Neural cell (in vitro differentiated cells): ENCODE measurements around the gene MRPL32. TPM values are rescaled to one million over a fixed set of nuclear protein-coding genes. Genes with fewer than 3 reads are reported as not detected.

Experiments used
- H2AFZ ChIP-seq: fragments of 200-600, 300-800 bp; sonication (generic), shearing (Covaris generic); 2 replicates; pipeline ENCODE4 v1.6.0; 2014; ENCODE audit warnings: low read depth, mild to moderate bottlenecking, antibody characterized with exemption, low read length, moderate library complexity
- H3F3A ChIP-seq: fragments of 200-600 bp; shearing (Covaris generic); 2 replicates; pipeline ENCODE4 v1.6.1; 2016; ENCODE audit warnings: mild to moderate bottlenecking, moderate library complexity, mixed read lengths, antibody characterized with exemption, low read length; ENCODE audit not compliant: insufficient read depth, poor library complexity, severe bottlenecking
- H3K27ac ChIP-seq: fragments of 200-600, 300-800 bp; sonication (generic), shearing (Covaris generic); 2 replicates; pipeline ENCODE4 v1.5.1; 2014; ENCODE audit warnings: mild to moderate bottlenecking, low read length, moderate library complexity
- H3K27me3 ChIP-seq: fragments of 300-800, 200-600 bp; sonication (generic), shearing (Covaris generic); 2 replicates; pipeline ENCODE4 v1.6.0; 2014; ENCODE audit warnings: mild to moderate bottlenecking, low read depth, low read length, moderate library complexity; ENCODE audit not compliant: insufficient read depth
- H3K36me3 ChIP-seq: fragments of 300-800, 200-600 bp; sonication (generic), shearing (Covaris generic); 2 replicates; pipeline ENCODE4 v1.5.1; 2014; ENCODE audit warnings: mild to moderate bottlenecking, antibody characterized with exemption, low read length, moderate library complexity; ENCODE audit not compliant: insufficient read depth
- H3K4me2 ChIP-seq: fragments of 300-800, 200-600 bp; sonication (generic), shearing (Covaris generic); 2 replicates; pipeline ENCODE4 v1.6.0; 2014; ENCODE audit warnings: mild to moderate bottlenecking, low read length
- H3K4me3 ChIP-seq: fragments of 300-800, 200-600 bp; sonication (generic), shearing (Covaris generic); 2 replicates; pipeline ENCODE4 v1.5.1; 2014; ENCODE audit warnings: mild to moderate bottlenecking, low read length, moderate library complexity
- H3K79me2 ChIP-seq: fragments of 200-600 bp; shearing (Covaris generic); replicated peaks from 2 replicates; pipeline ENCODE4 v1.6.0; 2014; ENCODE audit warnings: mild to moderate bottlenecking, low read length, moderate library complexity; ENCODE audit not compliant: insufficient read depth
- H3K9ac ChIP-seq: fragments of 300-800, 200-600 bp; sonication (generic), shearing (Covaris generic); 2 replicates; pipeline ENCODE4 v1.6.1; 2016; ENCODE audit warnings: mild to moderate bottlenecking, low read length, mixed read lengths
- H3K9me2 ChIP-seq: fragments of 200-600 bp; shearing (Covaris generic); 2 replicates; pipeline ENCODE4 v1.6.1; 2016; ENCODE audit warnings: mild to moderate bottlenecking, low read length, mixed read lengths; ENCODE audit not compliant: insufficient read depth
- H3K9me3 ChIP-seq: fragments of 200-600, 300-800 bp; sonication (generic), shearing (Covaris generic); 2 replicates; pipeline ENCODE4 v1.6.1; 2016; ENCODE audit warnings: mild to moderate bottlenecking, mixed run types, low read length, moderate library complexity, mixed read lengths
- H4K20me1 ChIP-seq: fragments of 200-600 bp; shearing (Covaris generic); 2 replicates; pipeline ENCODE4 v1.6.1; 2016; ENCODE audit warnings: mild to moderate bottlenecking, mixed run types; ENCODE audit not compliant: insufficient read depth
- CTCF ChIP-seq: fragments of 450-650 bp; IDR thresholded peaks from 2 replicates; pipeline ENCODE4 v1.5.1; 2014; ENCODE audit warnings: antibody characterized with exemption, mild to moderate bottlenecking, moderate library complexity; ENCODE audit not compliant: poor library complexity, severe bottlenecking
- EP300 ChIP-seq: fragments of 450-650 bp; conservative IDR thresholded peaks from 2 replicates; pipeline ENCODE4 v1.6.1; 2014; ENCODE audit warnings: antibody characterized with exemption, mild to moderate bottlenecking, moderate library complexity; ENCODE audit not compliant: poor library complexity, severe bottlenecking
- EZH2 ChIP-seq: fragments of 200-600, 300-800 bp; shearing (Covaris generic), sonication (generic); IDR thresholded peaks from 2 replicates; pipeline ENCODE4 v1.6.1; 2014; ENCODE audit warnings: antibody characterized with exemption, low read length, borderline replicate concordance, mild to moderate bottlenecking; ENCODE audit not compliant: insufficient read depth, poor library complexity, severe bottlenecking
- MXI1 ChIP-seq: fragments of 450-650 bp; conservative IDR thresholded peaks from 2 replicates; pipeline ENCODE4 v1.6.1; 2014; ENCODE audit warnings: antibody characterized with exemption, mild to moderate bottlenecking; ENCODE audit not compliant: poor library complexity, severe bottlenecking
- POLR2AphosphoS5 ChIP-seq: IDR thresholded peaks from 2 replicates; pipeline ENCODE4 v1.6.1; 2012
- RAD21 ChIP-seq: fragments of 450-650 bp; conservative IDR thresholded peaks from 2 replicates; pipeline ENCODE4 v1.6.1; 2014; ENCODE audit warnings: antibody characterized with exemption, mild to moderate bottlenecking, moderate library complexity
- TAF1 ChIP-seq: IDR thresholded peaks from 2 replicates; pipeline ENCODE4 v1.6.1; 2012; ENCODE audit warnings: low read depth
- polyA plus RNA-seq: library from polyadenylated mRNA; depleted of rRNA; stranded (reverse); fragments of >200 nt; gene quantifications from 2 replicates; pipeline ENCODE4 v1.2.3, GENCODE V29; 2014
- TF ChIP-seq, protein P1 (sequence below): IDR thresholded peaks from 2 replicates; pipeline ENCODE4 v1.6.1; 2012; ENCODE audit warnings: borderline replicate concordance

The MRPL32 gene
- polyA plus RNA-seq, 1 donor from 2014 or later, result 193 TPM

DNA sequence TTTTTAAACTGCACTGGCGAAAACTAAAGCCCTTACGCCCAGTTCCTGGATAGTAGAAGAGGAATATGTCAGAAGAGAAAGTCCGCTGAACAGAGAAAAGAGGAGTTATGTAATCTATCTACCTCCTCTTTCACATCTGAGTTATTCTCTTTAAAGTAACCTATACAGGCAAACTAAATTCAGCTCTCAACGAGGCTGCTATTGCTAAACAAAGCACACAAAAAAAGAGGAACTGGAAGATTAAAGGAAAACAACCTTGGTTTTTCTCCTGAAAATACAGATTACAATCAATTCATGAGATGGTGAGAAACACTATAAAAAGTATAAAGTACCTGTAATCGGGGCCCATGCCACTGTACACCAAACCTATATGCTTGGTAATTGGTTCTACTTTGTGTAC is 6.0 kb upstream of the MRPL32 start:
- Histone ChIP-seq H3K9me2 (no peaks in the 10 kb centered on the region), H3F3A (no peaks in the 10 kb centered on the region), H3K4me2 (no peak overlapping the region), H4K20me1 (no peaks in the 10 kb centered on the region), H3K36me3 (no peaks in the 10 kb centered on the region), H3K27ac (no peak overlapping the region), H3K9me3 (no peaks in the 10 kb centered on the region), H3K9ac (no peak overlapping the region), H2AFZ (no peak overlapping the region), H3K27me3 (no peaks in the 10 kb centered on the region), H3K4me3 (no peak overlapping the region), H3K79me2 (peaks cover 39% of the 10 kb centered on the region)
- no peak for TF ChIP-seq TAF1
- TF ChIP-seq, protein P1, sequence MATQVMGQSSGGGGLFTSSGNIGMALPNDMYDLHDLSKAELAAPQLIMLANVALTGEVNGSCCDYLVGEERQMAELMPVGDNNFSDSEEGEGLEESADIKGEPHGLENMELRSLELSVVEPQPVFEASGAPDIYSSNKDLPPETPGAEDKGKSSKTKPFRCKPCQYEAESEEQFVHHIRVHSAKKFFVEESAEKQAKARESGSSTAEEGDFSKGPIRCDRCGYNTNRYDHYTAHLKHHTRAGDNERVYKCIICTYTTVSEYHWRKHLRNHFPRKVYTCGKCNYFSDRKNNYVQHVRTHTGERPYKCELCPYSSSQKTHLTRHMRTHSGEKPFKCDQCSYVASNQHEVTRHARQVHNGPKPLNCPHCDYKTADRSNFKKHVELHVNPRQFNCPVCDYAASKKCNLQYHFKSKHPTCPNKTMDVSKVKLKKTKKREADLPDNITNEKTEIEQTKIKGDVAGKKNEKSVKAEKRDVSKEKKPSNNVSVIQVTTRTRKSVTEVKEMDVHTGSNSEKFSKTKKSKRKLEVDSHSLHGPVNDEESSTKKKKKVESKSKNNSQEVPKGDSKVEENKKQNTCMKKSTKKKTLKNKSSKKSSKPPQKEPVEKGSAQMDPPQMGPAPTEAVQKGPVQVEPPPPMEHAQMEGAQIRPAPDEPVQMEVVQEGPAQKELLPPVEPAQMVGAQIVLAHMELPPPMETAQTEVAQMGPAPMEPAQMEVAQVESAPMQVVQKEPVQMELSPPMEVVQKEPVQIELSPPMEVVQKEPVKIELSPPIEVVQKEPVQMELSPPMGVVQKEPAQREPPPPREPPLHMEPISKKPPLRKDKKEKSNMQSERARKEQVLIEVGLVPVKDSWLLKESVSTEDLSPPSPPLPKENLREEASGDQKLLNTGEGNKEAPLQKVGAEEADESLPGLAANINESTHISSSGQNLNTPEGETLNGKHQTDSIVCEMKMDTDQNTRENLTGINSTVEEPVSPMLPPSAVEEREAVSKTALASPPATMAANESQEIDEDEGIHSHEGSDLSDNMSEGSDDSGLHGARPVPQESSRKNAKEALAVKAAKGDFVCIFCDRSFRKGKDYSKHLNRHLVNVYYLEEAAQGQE, result no peak
- TF ChIP-seq MXI1, result no peak
- no peak for TF ChIP-seq EZH2

DNA sequence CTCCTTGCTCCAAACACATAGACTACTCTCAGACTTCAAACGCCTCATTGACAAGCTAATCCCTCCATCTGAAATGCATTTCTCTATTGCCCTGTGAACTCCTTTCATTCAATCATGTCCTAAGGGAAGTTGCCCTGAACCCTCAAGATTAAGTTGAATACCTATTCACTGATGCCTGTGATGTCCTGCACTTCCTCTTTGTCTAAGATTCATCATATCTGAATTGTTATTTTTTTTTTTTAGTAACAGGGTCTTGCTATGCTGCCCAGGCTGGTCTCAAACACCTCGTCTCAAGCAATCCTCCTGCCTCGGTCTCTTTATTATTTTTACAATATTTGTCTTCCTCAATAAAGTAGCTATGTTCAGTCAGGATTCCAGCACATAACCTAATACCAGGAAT is 3.4 kb upstream of the MRPL32 start:
- peaks cover 55% of the 10 kb centered on the region for H3K79me2 ChIP-seq
- H4K20me1 ChIP-seq, result no peaks in the 10 kb centered on the region

More for the DNA sequence above, 3.4 kb upstream of the MRPL32 start:
- Histone ChIP-seq H3F3A (no peaks in the 10 kb centered on the region), H3K4me3 (no peak overlapping the region), H3K27me3 (no peaks in the 10 kb centered on the region), H3K27ac (no peak overlapping the region), H3K4me2 (no peak overlapping the region), H3K9ac (no peak overlapping the region), H2AFZ (no peak overlapping the region), H3K9me2 (no peaks in the 10 kb centered on the region), H3K9me3 (no peaks in the 10 kb centered on the region), H3K36me3 (no peaks in the 10 kb centered on the region)
- TF ChIP-seq POLR2AphosphoS5 (no peak), RAD21 (no peak), TAF1 (no peak), CTCF (no peak), MXI1 (no peak), EP300 (no peak)
- TF ChIP-seq, protein P1, result no peak
